T follicular helper cell (primary cell): ENCODE results near the gene TRIM43B.
"Not testable (repeated sequence)": the region's sequence is repeated elsewhere in the genome, so short reads cannot be mapped to it uniquely, and the experiment has no call there.

Source experiments
- DNase-seq: peaks from one replicate; pipeline ENCODE4 v3.0.0-alpha.2; 2020; ENCODE audit warnings: low read depth

TRIM43B gene

DNA sequence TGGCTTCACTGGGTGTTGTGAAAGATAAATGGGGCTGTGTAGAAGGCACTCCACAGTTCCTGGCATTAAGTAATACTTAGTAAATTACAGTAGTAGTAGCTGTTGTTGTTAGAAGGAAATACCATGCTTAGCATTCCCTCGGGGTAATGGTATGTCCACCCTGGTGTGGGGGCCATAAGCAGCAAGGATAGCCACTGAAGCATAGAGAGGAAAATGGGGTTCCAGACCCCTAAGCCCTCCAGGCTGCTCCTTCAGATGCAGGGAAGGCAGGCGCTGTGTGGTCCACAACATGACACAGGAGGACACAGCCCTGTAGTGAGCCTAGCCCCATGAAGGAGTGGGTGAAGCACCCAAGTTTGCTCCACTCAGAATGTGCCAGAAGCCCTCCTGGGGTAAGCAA is 50.6 kb downstream of the TRIM43B start:
- DNase-seq = not testable (repeated sequence)

DNA sequence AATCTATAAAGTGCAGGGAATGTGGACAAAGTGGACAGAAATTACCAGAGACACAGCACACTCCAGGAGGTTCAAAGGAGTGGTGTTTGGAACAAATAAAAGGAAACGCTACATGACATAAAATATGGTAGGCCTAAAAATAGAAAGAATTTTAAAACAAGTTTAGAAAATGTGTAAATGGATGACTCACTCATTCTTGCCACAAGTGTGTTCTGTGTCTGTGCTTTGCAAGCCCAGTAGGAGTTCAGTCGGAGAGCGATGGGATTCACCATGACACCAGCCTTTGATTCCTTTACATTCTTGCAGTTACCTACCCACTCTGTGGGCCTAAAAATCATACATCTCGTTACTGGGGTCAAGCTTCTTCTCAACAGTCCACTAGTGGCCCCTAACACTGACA is 51.2 kb downstream of the TRIM43B start:
- not testable (repeated sequence) for DNase-seq

- not testable (repeated sequence) for DNase-seq
These were observed 54.6 kb downstream of the TRIM43B start for GRCh38 chr2:95429748-95430467.

DNA sequence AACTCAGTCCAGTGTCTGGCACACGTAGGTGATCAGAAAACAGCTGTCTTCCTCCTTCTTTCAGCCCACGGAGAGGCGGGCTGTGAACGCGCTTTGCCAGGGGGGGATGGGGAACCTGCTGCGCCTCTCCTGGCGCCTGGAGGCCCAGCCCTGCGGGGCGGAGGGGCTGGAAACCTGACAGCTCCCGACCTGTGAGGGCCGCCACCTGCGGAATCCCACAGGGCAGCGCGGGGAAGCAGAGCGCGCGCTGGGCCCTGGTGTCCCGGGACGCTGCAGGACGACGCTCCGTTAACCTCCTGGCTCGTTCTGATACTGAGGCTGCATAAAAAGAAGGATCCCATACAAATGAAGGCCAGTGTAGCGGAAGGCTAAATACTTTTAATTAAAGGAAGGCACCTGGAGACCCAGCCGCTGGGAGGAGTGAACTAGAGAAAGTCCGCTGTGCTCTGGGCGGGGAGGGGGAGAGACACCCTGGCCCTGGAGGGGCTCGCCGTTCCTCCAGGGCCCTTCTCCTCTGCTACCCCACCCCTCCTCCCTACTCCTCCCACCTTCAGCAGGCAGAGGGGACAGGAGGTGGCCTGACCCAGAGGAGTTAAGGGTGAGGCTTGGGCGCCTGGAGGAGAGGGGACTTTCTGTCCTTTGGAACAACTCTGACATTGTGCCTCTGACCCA is 57.2 kb downstream of the TRIM43B start:
- DNase-seq = not testable (repeated sequence)
